ENCODE measurements around the gene PTTG1IP. TPM values are rescaled to one million over a fixed set of nuclear protein-coding genes. Genes with fewer than 3 reads are reported as not detected.
"Not testable (repeated sequence)": the region's sequence is repeated elsewhere in the genome, so short reads cannot be mapped to it uniquely, and the experiment has no call there.

Gene PTTG1IP
- total and polyA plus RNA-seq, 2 donors (not counting 1 experiment from before 2014, with no cell fraction given): 30.7 to 58.6 TPM

DNA sequence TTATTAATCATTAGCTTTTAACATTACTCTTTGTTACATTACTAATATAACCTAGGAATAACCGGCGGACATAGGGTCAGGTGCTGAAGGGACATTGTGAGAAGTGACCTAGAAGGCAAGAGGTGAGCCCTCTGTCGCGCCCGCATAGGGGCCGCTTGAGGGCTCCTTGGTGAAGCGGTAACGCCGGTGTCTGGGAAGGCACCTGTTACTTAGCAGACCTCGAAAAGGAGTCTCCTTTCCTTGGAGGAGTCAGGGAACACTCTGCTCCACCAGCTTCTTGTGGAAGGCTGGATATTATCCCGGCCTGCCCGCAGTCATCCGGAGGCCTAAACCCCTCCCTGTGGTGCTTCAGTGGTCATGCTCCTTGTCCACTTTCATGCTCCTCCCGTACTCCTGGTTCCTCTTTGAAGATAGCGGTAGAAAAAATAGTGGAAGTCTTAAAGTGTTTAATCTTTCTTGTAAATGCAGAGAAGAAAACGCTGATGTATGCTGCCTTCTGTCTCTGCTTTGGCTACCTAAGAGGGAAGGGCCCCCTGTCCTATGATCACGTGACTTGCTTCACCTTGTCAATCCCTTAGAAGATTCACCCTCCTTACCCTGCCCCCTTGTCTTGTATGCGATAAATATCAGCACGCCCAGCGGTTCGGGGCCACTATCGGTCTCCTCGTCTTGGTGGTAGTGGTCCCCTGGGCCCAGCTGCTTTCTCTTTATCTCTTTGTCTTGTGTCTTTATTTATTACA is 40.8 kb downstream of the PTTG1IP start:
- H3K36me3 ChIP-seq (replicated peaks in 1 of 2; ENCODE audit: control extremely low read depth in 1 of 2, control insufficient read depth in 1 of 2, extremely low read depth in 1 of 2, insufficient read depth in 2 of 2, low read length in 1 of 2); H3K4me3 Mint-ChIP-seq; ATAC-seq (ENCODE audit: low read depth); H2AFZ ChIP-seq (ENCODE audit: insufficient read depth, low read depth, low read length, poor library complexity, severe bottlenecking); H3K27me3 Mint-ChIP-seq; H3K4me2 ChIP-seq (replicated peaks; ENCODE audit: low read depth, low read length, poor library complexity, severe bottlenecking); H3K9ac ChIP-seq (ENCODE audit: low read length); H3K4me3 ChIP-seq (ENCODE audit: control extremely low read depth in 1 of 5, extremely low read depth in 1 of 5, insufficient read depth in 1 of 5, low read depth in 2 of 5, low read length in 4 of 5); H3K9me3 Mint-ChIP-seq (ENCODE audit: insufficient read depth); H3K79me2 ChIP-seq (ENCODE audit: control insufficient read depth, insufficient read depth, low read length); H3K27ac Mint-ChIP-seq; POLR2A ChIA-PET; H3K27ac ChIP-seq (ENCODE audit: low read length in 2 of 2); DNase-seq; CTCF ChIA-PET; intact Hi-C loops (cut with micrococcal nuclease); H4K20me1 ChIP-seq (ENCODE audit: control insufficient read depth, insufficient read depth, low read length, poor library complexity, severe bottlenecking); H3K27me3 ChIP-seq (replicated peaks in 1 of 4; ENCODE audit: control extremely low read depth in 1 of 4, control insufficient read depth in 3 of 4, insufficient read depth in 4 of 4, low read length in 3 of 4): not testable (repeated sequence)
- H3K4me1 Mint-ChIP-seq: peaks cover 20% of the 10 kb centered on the region
- 98% methylated on average over 13 of the region's 23 CpGs for WGBS (ENCODE audit: insufficient coverage)
- Histone ChIP-seq H3K9me3 (ENCODE audit: control extremely low read depth in 1 of 3, control insufficient read depth in 2 of 3, insufficient read depth in 1 of 3, low read length in 2 of 3) (peaks cover under 1 to 16% (median 8%) of the 10 kb centered on the region in 3 donors), H3K4me1 (ENCODE audit: control insufficient read depth in 2 of 2, insufficient read depth in 2 of 2, low read length in 2 of 2) (peaks cover 6 to 14% of the 10 kb centered on the region in 2 donors)

DNA sequence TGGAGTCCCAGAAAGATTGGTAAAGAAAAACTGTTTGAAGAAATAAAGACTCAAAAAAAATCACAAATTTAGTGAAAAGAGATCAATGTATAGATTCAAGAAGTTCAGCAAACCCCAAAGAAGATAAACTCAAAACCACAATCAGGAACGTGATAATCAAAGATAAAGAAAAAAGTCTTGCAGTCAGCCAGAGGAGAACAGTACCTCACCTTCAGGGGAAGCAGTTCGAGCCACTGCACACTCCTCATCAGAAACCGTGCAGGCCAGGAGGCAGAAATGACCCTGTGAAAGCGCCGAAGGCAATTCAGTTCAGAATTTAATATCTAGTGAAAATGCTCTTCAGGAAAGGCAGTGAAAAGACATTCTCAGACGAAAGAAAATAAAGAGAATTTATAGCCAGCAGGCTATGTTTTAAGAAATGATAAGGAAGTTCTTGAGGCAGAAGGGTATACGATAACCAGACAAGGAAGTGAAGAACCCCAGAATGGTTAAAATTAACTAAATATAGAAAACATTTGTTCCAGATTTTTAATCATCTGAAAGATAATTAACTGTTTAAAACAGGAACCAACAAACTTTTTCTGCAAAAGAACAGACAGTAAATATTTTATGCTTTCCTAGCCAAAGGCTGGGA is 42.1 kb downstream of the PTTG1IP start:
- peaks cover 6 to 14% of the 10 kb centered on the region in 2 donors for H3K4me1 ChIP-seq (ENCODE audit: control insufficient read depth in 2 of 2, insufficient read depth in 2 of 2, low read length in 2 of 2)
- no peak for DNase-seq
- ChIA-PET CTCF (no interaction called here), POLR2A (no interaction called here)
- H3K27me3 Mint-ChIP-seq: no peaks in the 10 kb centered on the region
- H3K27ac ChIP-seq (ENCODE audit: low read length in 2 of 2): no peak overlapping the region
- peak overlapping the region; percentile 49 for H3K4me2 ChIP-seq (replicated peaks; ENCODE audit: low read depth, low read length, poor library complexity, severe bottlenecking)
- H3K9me3 ChIP-seq (ENCODE audit: control extremely low read depth in 1 of 3, control insufficient read depth in 2 of 3, insufficient read depth in 1 of 3, low read length in 2 of 3): peaks cover 3 to 19% (median 13%) of the 10 kb centered on the region in 3 donors
- H2AFZ ChIP-seq (ENCODE audit: insufficient read depth, low read depth, low read length, poor library complexity, severe bottlenecking): peak overlapping the region; percentile 54
- ATAC-seq (ENCODE audit: low read depth): no peak
- intact Hi-C loops (cut with micrococcal nuclease): no loop called here
- H3K27me3 ChIP-seq (replicated peaks in 1 of 4; ENCODE audit: control extremely low read depth in 1 of 4, control insufficient read depth in 3 of 4, insufficient read depth in 4 of 4, low read length in 3 of 4): peaks cover 0 to 5% (median 1%) of the 10 kb centered on the region in 4 experiments
- H3K27ac Mint-ChIP-seq: peak overlapping the region; percentile 74
- peaks cover 10% of the 10 kb centered on the region for H3K9me3 Mint-ChIP-seq (ENCODE audit: insufficient read depth)
- no peaks in the 10 kb centered on the region for H4K20me1 ChIP-seq (ENCODE audit: control insufficient read depth, insufficient read depth, low read length, poor library complexity, severe bottlenecking)
- no peaks in the 10 kb centered on the region for H3K79me2 ChIP-seq (ENCODE audit: control insufficient read depth, insufficient read depth, low read length)
- TF ChIP-seq, protein P1, sequence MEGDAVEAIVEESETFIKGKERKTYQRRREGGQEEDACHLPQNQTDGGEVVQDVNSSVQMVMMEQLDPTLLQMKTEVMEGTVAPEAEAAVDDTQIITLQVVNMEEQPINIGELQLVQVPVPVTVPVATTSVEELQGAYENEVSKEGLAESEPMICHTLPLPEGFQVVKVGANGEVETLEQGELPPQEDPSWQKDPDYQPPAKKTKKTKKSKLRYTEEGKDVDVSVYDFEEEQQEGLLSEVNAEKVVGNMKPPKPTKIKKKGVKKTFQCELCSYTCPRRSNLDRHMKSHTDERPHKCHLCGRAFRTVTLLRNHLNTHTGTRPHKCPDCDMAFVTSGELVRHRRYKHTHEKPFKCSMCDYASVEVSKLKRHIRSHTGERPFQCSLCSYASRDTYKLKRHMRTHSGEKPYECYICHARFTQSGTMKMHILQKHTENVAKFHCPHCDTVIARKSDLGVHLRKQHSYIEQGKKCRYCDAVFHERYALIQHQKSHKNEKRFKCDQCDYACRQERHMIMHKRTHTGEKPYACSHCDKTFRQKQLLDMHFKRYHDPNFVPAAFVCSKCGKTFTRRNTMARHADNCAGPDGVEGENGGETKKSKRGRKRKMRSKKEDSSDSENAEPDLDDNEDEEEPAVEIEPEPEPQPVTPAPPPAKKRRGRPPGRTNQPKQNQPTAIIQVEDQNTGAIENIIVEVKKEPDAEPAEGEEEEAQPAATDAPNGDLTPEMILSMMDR (IDR thresholded peaks at IDR 0.05): no peak
- no peak for TF ChIP-seq EZH2 (IDR thresholded peaks at IDR 0.05; ENCODE audit: borderline replicate concordance, insufficient read depth, low read depth, low read length, poor library complexity, severe bottlenecking)
- H3K9ac ChIP-seq (ENCODE audit: low read length): no peak overlapping the region
- H3K36me3 ChIP-seq (replicated peaks in 1 of 2; ENCODE audit: control extremely low read depth in 1 of 2, control insufficient read depth in 1 of 2, extremely low read depth in 1 of 2, insufficient read depth in 2 of 2, low read length in 1 of 2): no peaks in the 10 kb centered on the region
- no peak overlapping the region for H3K4me3 ChIP-seq (ENCODE audit: control extremely low read depth in 1 of 5, extremely low read depth in 1 of 5, insufficient read depth in 1 of 5, low read depth in 2 of 5, low read length in 4 of 5)
- peaks cover 20% of the 10 kb centered on the region for H3K4me1 Mint-ChIP-seq
- peak overlapping the region; percentile 45 for H3K4me3 Mint-ChIP-seq
- WGBS (ENCODE audit: insufficient coverage): 12% methylated on average over 4 of the region's 7 CpGs
